CD4-positive, alpha-beta T cell (primary cell): ENCODE results near the gene EMC9. TPM values are rescaled to one million over a fixed set of nuclear protein-coding genes. Genes with fewer than 3 reads are reported as not detected.

Source experiments
- ATAC-seq: fragments of 200-7000 bp; cut with Tn5 transposase; one replicate; pipeline ENCODE4 v1.10.0; 2022; ENCODE audit warnings: mild to moderate bottlenecking; ENCODE audit not compliant: poor library complexity
- CTCF ChIA-PET: fragments of 350-600 bp; sonication (Branson Sonifier 250); formaldehyde crosslinking; loops from one replicate; lab custom pipeline; 2021; ENCODE audit warnings: antibody characterized with exemption, inconsistent platforms; lab: Charles Lee
- POLR2A ChIA-PET: fragments of 350-600 bp; sonication (Branson Sonifier 250); formaldehyde crosslinking; loops from one replicate; lab custom pipeline; 2021; ENCODE audit warnings: antibody characterized with exemption, inconsistent platforms; lab: Charles Lee
- DNase-seq, 14 experiments: peaks; one replicate each; pipeline ENCODE4 v3.0.0-alpha.2; 2013 to 2020; ENCODE audit warnings: mixed read lengths in 2 of 14
- H3K27ac ChIP-seq, 2 donors: one replicate each; pipeline versions ENCODE4 v1.5.1 to v1.7.0; 2013; ENCODE audit warnings: low read length in 2 of 2, low read depth in 1 of 2, mild to moderate bottlenecking in 1 of 2
- H3K27me3 ChIP-seq, 2 experiments: 1 replicate in 1 of 2; 2 replicates in 1 of 2; pipeline versions ENCODE4 v1.6.1 to v1.7.0; 2013; ENCODE audit warnings: low read length in 2 of 2, control low read depth in 1 of 2, mild to moderate bottlenecking in 1 of 2, moderate library complexity in 1 of 2; ENCODE audit not compliant: insufficient read depth in 2 of 2, control insufficient read depth in 1 of 2
- H3K36me3 ChIP-seq: one replicate; pipeline ENCODE4 v1.6.1; 2013; ENCODE audit warnings: low read length, control low read depth; ENCODE audit not compliant: insufficient read depth
- H3K4me1 ChIP-seq: one replicate; pipeline ENCODE4 v1.6.1; 2013; ENCODE audit warnings: low read length, control low read depth; ENCODE audit not compliant: insufficient read depth
- H3K4me3 ChIP-seq: one replicate; pipeline ENCODE4 v1.5.1; 2013; ENCODE audit warnings: mild to moderate bottlenecking, low read length, moderate library complexity
- H3K9me3 ChIP-seq, 2 experiments: 1 replicate in 1 of 2; 2 replicates in 1 of 2; pipeline versions ENCODE4 v1.6.1 to v1.7.0; 2013; ENCODE audit warnings: low read length in 2 of 2, mild to moderate bottlenecking in 2 of 2, control low read depth in 1 of 2, moderate library complexity in 1 of 2; ENCODE audit not compliant: control insufficient read depth in 1 of 2, insufficient read depth in 1 of 2
- H3K27ac Mint-ChIP-seq: one replicate; pipeline ENCODE4 v1.8.0; 2020; ENCODE audit warnings: mixed read lengths
- H3K27me3 Mint-ChIP-seq: one replicate; pipeline ENCODE4 v1.8.0; 2021; ENCODE audit warnings: mixed read lengths
- H3K36me3 Mint-ChIP-seq: one replicate; pipeline ENCODE4 v1.8.0; 2021; ENCODE audit warnings: low read depth, mixed read lengths
- H3K4me1 Mint-ChIP-seq: one replicate; pipeline ENCODE4 v1.8.0; 2021; ENCODE audit warnings: low read depth, mixed read lengths
- H3K4me3 Mint-ChIP-seq: one replicate; pipeline ENCODE4 v1.8.0; 2020; ENCODE audit warnings: mild to moderate bottlenecking, mixed read lengths
- H3K9me3 Mint-ChIP-seq: one replicate; pipeline ENCODE4 v1.8.0; 2020; ENCODE audit warnings: mixed read lengths
- intact Hi-C, 2 experiments: fragments of 100-400 bp; cut with DNase I in 1 of 2; cut with micrococcal nuclease in 1 of 2; formaldehyde crosslinking; loops; one replicate each; pipeline versions ENCODE4 v1.15.1 to v1.9.0; 2023 to 2025; cut with DNase I, micrococcal nuclease
- total RNA-seq, 174 experiments: library from RNA in 2 of 174; stranded (reverse) in 2 of 174; gene quantifications; one replicate each; pipeline ENCODE4 v1.2.3 and lab custom pipeline; 2021 to 2026
- TF ChIP-seq, protein P1 (sequence below): fragments of 200-600 bp; IDR thresholded peaks from one replicate; pipeline ENCODE4 v1.8.0; 2022; ENCODE audit warnings: antibody characterized with exemption, mild to moderate bottlenecking

Gene EMC9
- total RNA-seq, 2 experiments from 2014 or later = 11.8 to 13.1 TPM

DNA sequence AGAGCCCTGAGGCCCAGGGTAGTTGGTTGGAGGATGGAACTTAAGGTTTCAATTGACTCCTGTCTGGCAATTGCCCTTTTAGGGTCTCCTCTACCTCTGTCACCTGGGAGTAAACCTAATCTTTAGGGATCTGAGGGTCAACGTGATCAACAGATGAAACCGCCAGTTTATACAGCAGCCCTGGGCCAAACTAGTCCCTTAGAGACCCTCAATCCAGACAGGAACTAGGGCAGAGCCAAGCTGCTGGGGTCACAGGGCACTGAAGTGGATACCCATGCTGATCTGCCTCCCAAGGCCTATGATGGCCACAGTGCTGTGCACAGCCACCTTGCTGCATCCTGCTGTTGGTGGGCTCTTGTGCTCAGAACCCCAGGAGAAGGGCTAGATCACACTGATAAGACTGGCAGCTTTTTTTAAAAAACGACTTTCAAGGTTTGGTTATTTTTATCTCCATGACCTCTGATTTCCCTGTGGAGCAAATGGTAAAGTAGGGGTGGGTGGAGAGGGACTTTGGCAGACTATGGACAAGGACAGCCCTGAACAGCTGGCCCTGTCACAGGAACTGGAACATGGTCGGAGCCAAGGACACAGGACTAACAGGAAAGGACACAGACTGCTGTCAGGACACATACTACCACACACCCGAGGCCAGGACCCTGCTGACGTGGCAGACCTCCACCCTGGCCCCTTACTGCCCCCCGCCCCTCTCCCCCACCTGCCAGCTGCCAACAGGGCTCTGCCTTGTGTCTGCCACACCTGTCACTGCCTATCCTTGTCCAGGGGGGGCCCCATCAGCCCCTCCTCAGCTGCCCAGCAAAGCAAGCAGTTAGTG, 10.5 kb downstream of the EMC9 start:
- CTCF ChIA-PET = interaction anchor here (1.5 kb wide), 1 partner anchor 30 kb away, joined by 5 read pairs; the partner anchor contains the start of gene IRF9
- H3K4me3 ChIP-seq = no peak overlapping the region
- H3K27ac ChIP-seq = no peak overlapping the region
- Mint-ChIP-seq H3K27me3 (no peaks in the 10 kb centered on the region), H3K36me3 (peaks cover 7% of the 10 kb centered on the region), H3K4me1 (peaks cover 33% of the 10 kb centered on the region), H3K9me3 (no peaks in the 10 kb centered on the region), H3K27ac (peak overlapping the region; percentile 66), H3K4me3 (peak overlapping the region; percentile 43)
- POLR2A ChIA-PET = interaction anchor here (11.7 kb wide), 1 partner anchor 14 kb away, joined by 296 read pairs; the partner anchor contains the start of genes DCAF11 and NRL
- no peaks in the 10 kb centered on the region for H3K27me3 ChIP-seq
- no peak for ATAC-seq
- peaks cover 25% of the 10 kb centered on the region for H3K4me1 ChIP-seq
- H3K9me3 ChIP-seq = no peaks in the 10 kb centered on the region
- H3K36me3 ChIP-seq = no peaks in the 10 kb centered on the region
- TF ChIP-seq, protein P1, sequence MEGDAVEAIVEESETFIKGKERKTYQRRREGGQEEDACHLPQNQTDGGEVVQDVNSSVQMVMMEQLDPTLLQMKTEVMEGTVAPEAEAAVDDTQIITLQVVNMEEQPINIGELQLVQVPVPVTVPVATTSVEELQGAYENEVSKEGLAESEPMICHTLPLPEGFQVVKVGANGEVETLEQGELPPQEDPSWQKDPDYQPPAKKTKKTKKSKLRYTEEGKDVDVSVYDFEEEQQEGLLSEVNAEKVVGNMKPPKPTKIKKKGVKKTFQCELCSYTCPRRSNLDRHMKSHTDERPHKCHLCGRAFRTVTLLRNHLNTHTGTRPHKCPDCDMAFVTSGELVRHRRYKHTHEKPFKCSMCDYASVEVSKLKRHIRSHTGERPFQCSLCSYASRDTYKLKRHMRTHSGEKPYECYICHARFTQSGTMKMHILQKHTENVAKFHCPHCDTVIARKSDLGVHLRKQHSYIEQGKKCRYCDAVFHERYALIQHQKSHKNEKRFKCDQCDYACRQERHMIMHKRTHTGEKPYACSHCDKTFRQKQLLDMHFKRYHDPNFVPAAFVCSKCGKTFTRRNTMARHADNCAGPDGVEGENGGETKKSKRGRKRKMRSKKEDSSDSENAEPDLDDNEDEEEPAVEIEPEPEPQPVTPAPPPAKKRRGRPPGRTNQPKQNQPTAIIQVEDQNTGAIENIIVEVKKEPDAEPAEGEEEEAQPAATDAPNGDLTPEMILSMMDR = no peak
- DNase-seq = no peak
- intact Hi-C loops = no loop called here

DNA sequence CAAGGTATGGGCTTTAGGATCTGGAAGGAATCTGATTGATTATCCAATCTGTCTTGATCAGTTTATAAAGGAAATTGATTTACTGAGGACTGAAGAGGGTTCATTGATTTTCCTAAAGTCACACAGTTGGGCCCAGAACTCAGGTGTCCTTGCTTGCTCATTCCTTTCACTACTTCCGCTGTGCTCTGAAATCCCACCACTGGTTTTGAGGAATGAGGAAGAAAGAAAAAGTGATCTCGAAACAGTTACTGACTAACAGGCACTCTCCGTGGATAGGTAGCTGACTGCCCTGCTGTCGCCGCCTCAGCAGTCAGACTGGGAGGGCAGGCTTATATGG, 11.0 kb downstream of the EMC9 start, which contains the start of gene FITM1:
FITM1 (plus strand) TSS at position 280 of the 337 bp plus-strand sequence. CDS start 905 bp downstream, outside the sequence.
- no peaks in the 10 kb centered on the region for H3K9me3 Mint-ChIP-seq
- Histone ChIP-seq H3K9me3 (no peaks in the 10 kb centered on the region), H3K36me3 (no peaks in the 10 kb centered on the region), H3K4me3 (no peak within 1 kb of the TSS), H3K27ac (no peak within 1 kb of the TSS), H3K4me1 (peaks cover 20% of the 10 kb centered on the region), H3K27me3 (no peaks in the 10 kb centered on the region)
- ChIA-PET POLR2A (interaction anchor here (11.7 kb wide), 1 partner anchor 14 kb away, joined by 296 read pairs; the partner anchor contains the start of genes DCAF11 and NRL), CTCF (no interaction called here)
- H3K36me3 Mint-ChIP-seq = peaks cover 4% of the 10 kb centered on the region
- H3K4me1 Mint-ChIP-seq = peaks cover 28% of the 10 kb centered on the region
- intact Hi-C loops = no loop called here
- H3K27me3 Mint-ChIP-seq = no peaks in the 10 kb centered on the region
- ATAC-seq (no peak), DNase-seq (no peak)
- peak within 1 kb of the TSS; percentile 43 for H3K4me3 Mint-ChIP-seq
- H3K27ac Mint-ChIP-seq = peak within 1 kb of the TSS; percentile 66
- TF ChIP-seq, protein P1 = no peak

DNA sequence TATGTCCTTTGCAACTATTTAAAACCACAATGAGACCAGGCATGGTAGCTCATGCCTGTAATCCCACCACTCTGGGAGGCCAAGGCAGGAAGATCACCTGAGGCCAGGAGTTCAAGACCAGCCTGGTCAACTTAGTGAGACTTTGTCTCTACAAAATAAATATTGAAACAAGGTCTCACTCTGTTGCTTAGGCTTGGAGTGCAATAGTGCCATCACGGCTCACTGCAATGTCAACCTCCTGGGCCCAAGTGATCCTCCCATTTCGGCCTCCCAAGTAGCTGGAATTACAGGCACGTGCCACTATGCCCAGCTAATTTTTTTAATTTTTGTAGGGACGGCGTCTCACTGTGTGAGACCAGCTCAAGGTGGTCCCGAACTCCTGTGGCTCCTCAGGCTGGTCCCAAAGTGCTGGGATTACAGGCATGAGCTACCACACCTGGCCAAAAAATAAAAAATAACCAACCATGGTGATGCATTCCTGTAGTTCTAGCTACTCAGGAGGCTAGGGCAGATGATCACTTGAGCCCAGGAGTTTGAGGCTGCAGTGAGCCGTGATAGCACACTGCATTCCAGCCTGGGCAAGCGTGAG, 11.9 kb downstream of the EMC9 start:
- Mint-ChIP-seq H3K9me3 (no peaks in the 10 kb centered on the region), H3K36me3 (peaks cover 8% of the 10 kb centered on the region), H3K4me3 (no peak overlapping the region), H3K27ac (no peak overlapping the region), H3K4me1 (peaks cover 25% of the 10 kb centered on the region), H3K27me3 (no peaks in the 10 kb centered on the region)
- Histone ChIP-seq H3K4me1 (peaks cover 18% of the 10 kb centered on the region), H3K36me3 (no peaks in the 10 kb centered on the region), H3K9me3 (no peaks in the 10 kb centered on the region), H3K4me3 (no peak overlapping the region), H3K27ac (no peak overlapping the region), H3K27me3 (no peaks in the 10 kb centered on the region)
- ChIA-PET POLR2A (interaction anchor here (0.5 to 1.5 kb wide), 2 partner anchors 14 to 21 kb away, joined by 3 to 11 read pairs; partner anchors contain the start of genes DCAF11 and NRL), CTCF (no interaction called here)
- TF ChIP-seq, protein P1 = no peak
- DNase-seq = no peak
- ATAC-seq = no peak
- intact Hi-C loops = no loop called here
